Mammary epithelial cell (primary cell): ENCODE measurements around the gene TJP3.

Experiments
- EZH2 ChIP-seq: IDR thresholded peaks from 2 replicates; pipeline ENCODE4 v1.6.1; 2012; ENCODE audit warnings: low read length, inconsistent platforms, borderline replicate concordance
- TF ChIP-seq, protein P1 (sequence below), 2 donors: IDR thresholded peaks in 1 of 2; conservative IDR thresholded peaks in 1 of 2; 2 replicates each; pipeline ENCODE4 v1.5.1; 2011 to 2012; ENCODE audit warnings: inconsistent platforms in 2 of 2, low read length in 2 of 2, mild to moderate bottlenecking in 2 of 2, control low read depth in 1 of 2, low read depth in 1 of 2; ENCODE audit not compliant: insufficient read depth in 1 of 2; ENCODE audit errors: extremely low read depth in 1 of 2

DNA sequence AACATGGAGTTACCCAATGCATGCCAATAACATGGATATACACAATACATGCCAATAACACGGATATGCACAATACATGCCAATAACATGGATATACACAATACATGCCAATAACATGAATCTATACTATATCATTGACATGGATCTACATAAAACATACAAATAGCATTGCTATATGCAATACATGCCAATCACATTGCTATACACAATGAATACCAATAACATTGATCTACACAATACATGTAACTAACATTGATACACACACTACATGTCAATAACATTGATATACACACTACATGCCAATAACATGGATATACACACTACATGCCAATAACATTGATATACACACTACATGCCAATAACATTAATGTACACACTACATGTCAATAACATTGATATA is 7.0 kb upstream of the TJP3 start:
- TF ChIP-seq, protein P1, sequence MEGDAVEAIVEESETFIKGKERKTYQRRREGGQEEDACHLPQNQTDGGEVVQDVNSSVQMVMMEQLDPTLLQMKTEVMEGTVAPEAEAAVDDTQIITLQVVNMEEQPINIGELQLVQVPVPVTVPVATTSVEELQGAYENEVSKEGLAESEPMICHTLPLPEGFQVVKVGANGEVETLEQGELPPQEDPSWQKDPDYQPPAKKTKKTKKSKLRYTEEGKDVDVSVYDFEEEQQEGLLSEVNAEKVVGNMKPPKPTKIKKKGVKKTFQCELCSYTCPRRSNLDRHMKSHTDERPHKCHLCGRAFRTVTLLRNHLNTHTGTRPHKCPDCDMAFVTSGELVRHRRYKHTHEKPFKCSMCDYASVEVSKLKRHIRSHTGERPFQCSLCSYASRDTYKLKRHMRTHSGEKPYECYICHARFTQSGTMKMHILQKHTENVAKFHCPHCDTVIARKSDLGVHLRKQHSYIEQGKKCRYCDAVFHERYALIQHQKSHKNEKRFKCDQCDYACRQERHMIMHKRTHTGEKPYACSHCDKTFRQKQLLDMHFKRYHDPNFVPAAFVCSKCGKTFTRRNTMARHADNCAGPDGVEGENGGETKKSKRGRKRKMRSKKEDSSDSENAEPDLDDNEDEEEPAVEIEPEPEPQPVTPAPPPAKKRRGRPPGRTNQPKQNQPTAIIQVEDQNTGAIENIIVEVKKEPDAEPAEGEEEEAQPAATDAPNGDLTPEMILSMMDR (conservative IDR thresholded peaks at IDR 0.05 in 1 of 2, IDR thresholded peaks at IDR 0.05 in 1 of 2; ENCODE audit: extremely low read depth in 1 of 2, insufficient read depth in 1 of 2, low read depth in 1 of 2, low read length in 2 of 2): no peak
- no peak for TF ChIP-seq EZH2
